K562 (cell line): ENCODE results near the gene SLIT2. TPM values are rescaled to one million over a fixed set of nuclear protein-coding genes. Genes with fewer than 3 reads are reported as not detected.

Experiments
- ATAC-seq: fragments of 200-7000 bp; cut with Tn5 transposase; 3 replicates; pipeline ENCODE4 v1.9.1; 2020; ENCODE audit warnings: moderate library complexity
- BruUV-seq: library from RNA; stranded (reverse); fragments of 400-500 nt; replicated peaks from 2 replicates; lab custom pipeline; 2021; lab: Mats Ljungman, UMichigan
- CTCF ChIA-PET: fragments of 300-600 bp; formaldehyde crosslinking; extraction: SDS; loops from one replicate; lab custom pipeline; 2021; ENCODE audit warnings: low intra/inter-chr PET ratio; lab: Yijun Ruan, JAX
- POLR2A ChIA-PET: fragments of 300-600, 350-650 bp; sonication (Branson Sonifier 250); formaldehyde crosslinking; extraction: SDS; loops from one replicate; lab custom pipeline; 2021; ENCODE audit warnings: antibody characterized with exemption, inconsistent platforms; lab: Yijun Ruan, JAX
- DNase-seq, 4 experiments: peaks; one replicate each; pipeline versions ENCODE4 v3.0.0 to v3.0.0-alpha.2; 2011 to 2018; ENCODE audit warnings: low spot score in 3 of 4, mixed read lengths in 3 of 4; ENCODE audit errors: extremely low read depth in 1 of 4
- FAIRE-seq: peaks from 2 replicates; lab custom pipeline; 2011; peaks lifted over from hg19 to GRCh38; lab: Jason Lieb, UNC
- H2AFZ ChIP-seq: 2 replicates; pipeline ENCODE4 v1.6.0; 2011; ENCODE audit warnings: low read depth, low read length, control low read depth, inconsistent platforms
- H3K27ac ChIP-seq: fragments of 200-600 bp; 3 replicates; pipeline ENCODE4 v1.8.0; 2011; ENCODE audit warnings: low read depth, mild to moderate bottlenecking, control low read depth, inconsistent platforms, low read length, moderate library complexity, mixed read lengths; ENCODE audit errors: extremely low read depth
- H3K27me3 ChIP-seq, 2 experiments: fragments of 300-600 bp in 1 of 2; 2 replicates in 1 of 2; 3 replicates in 1 of 2; pipeline versions ENCODE4 v1.6.0 to v1.8.0; 2011; ENCODE audit warnings: inconsistent platforms in 2 of 2, low read length in 2 of 2, mild to moderate bottlenecking in 1 of 2, mixed read lengths in 1 of 2, moderate library complexity in 1 of 2; ENCODE audit not compliant: control insufficient read depth in 2 of 2, insufficient read depth in 2 of 2
- H3K36me3 ChIP-seq: fragments of 300-600 bp; 3 replicates; pipeline ENCODE4 v1.8.0; 2011; ENCODE audit warnings: mild to moderate bottlenecking, low read length, inconsistent platforms; ENCODE audit not compliant: control insufficient read depth, insufficient read depth
- H3K4me1 ChIP-seq, 2 experiments: fragments of 200-600 bp in 1 of 2; replicated peaks in 1 of 2; 2 replicates in 1 of 2; 3 replicates in 1 of 2; pipeline versions ENCODE4 v1.5.1 to v1.8.0; 2011; ENCODE audit warnings: inconsistent platforms in 2 of 2, low read length in 2 of 2, mild to moderate bottlenecking in 1 of 2, mixed read lengths in 1 of 2, moderate library complexity in 1 of 2; ENCODE audit not compliant: control insufficient read depth in 2 of 2, insufficient read depth in 2 of 2
- H3K4me2 ChIP-seq: 2 replicates; pipeline ENCODE4 v1.6.1; 2011; ENCODE audit warnings: low read length, control low read depth, inconsistent platforms, mixed read lengths; ENCODE audit not compliant: insufficient read depth
- H3K4me3 ChIP-seq: fragments of 200-600 bp; sonication (generic), shearing (Covaris generic); 2 replicates; pipeline ENCODE4 v1.5.1; 2016; ENCODE audit warnings: control low read depth, inconsistent platforms
- H3K79me2 ChIP-seq: fragments of 200-600 bp; 3 replicates; pipeline ENCODE4 v1.8.0; 2011; ENCODE audit warnings: low read length, inconsistent platforms; ENCODE audit not compliant: control insufficient read depth, insufficient read depth
- H3K9ac ChIP-seq, 2 experiments: 2 replicates each; pipeline versions ENCODE4 v1.6.0 to v1.6.1; 2011; ENCODE audit warnings: low read depth in 2 of 2, low read length in 2 of 2, control low read depth in 1 of 2, inconsistent platforms in 1 of 2, mild to moderate bottlenecking in 1 of 2, mixed read lengths in 1 of 2; ENCODE audit not compliant: insufficient read depth in 1 of 2
- H3K9me1 ChIP-seq: one replicate; pipeline ENCODE4 v1.6.0; 2011; ENCODE audit warnings: inconsistent platforms, mild to moderate bottlenecking, low read length, moderate library complexity; ENCODE audit not compliant: control insufficient read depth, insufficient read depth
- H3K9me3 ChIP-seq: replicated peaks from 2 replicates; pipeline ENCODE4 v1.5.1; 2011; ENCODE audit warnings: low read depth, low read length, inconsistent platforms; ENCODE audit not compliant: control insufficient read depth, insufficient read depth
- H4K20me1 ChIP-seq: replicated peaks from 2 replicates; pipeline ENCODE4 v1.6.1; 2011; ENCODE audit warnings: low read length, inconsistent platforms, mixed read lengths; ENCODE audit not compliant: control insufficient read depth, insufficient read depth
- AFF1 ChIP-seq, 2 experiments: fragments of 450-650 bp; IDR thresholded peaks; 2 replicates each; pipeline ENCODE4 v1.6.1; 2018; ENCODE audit warnings: mild to moderate bottlenecking in 2 of 2, low read depth in 1 of 2; ENCODE audit not compliant: partially characterized antibody in 2 of 2
- CCAR2 ChIP-seq: fragments of 200-400 bp; formaldehyde crosslinking; IDR thresholded peaks from 2 replicates; pipeline ENCODE4 v1.6.1; 2017; ENCODE audit warnings: mild to moderate bottlenecking, low read depth, low read length
- CHD1 ChIP-seq: fragments of 200-600 bp; sonication (generic); IDR thresholded peaks from one replicate; pipeline ENCODE4 v1.6.1; 2012; ENCODE audit warnings: mild to moderate bottlenecking, moderate library complexity, low read length, inconsistent platforms
- CLOCK ChIP-seq: fragments of 250-450 bp; sonication (Bioruptor Pico); IDR thresholded peaks from 2 replicates; pipeline ENCODE4 v1.4.0; 2020; ENCODE audit warnings: mild to moderate bottlenecking, moderate library complexity, borderline replicate concordance
- EHMT2 ChIP-seq: fragments of 450-650 bp; IDR thresholded peaks from 2 replicates; pipeline ENCODE4 v1.6.1; 2018; ENCODE audit warnings: antibody characterized with exemption
- FOXJ3 ChIP-seq: sonication (generic); formaldehyde crosslinking; IDR thresholded peaks from 2 replicates; pipeline ENCODE4 v1.4.0; 2020; ENCODE audit warnings: mild to moderate bottlenecking, missing genetic modification reagents
- SMAD1 ChIP-seq: fragments of 150-350 bp; IDR thresholded peaks from 2 replicates; pipeline ENCODE4 v1.6.1; 2014; ENCODE audit warnings: low read length, low read depth; ENCODE audit not compliant: partially characterized antibody
- ZNF277 ChIP-seq: fragments of 250-450 bp; sonication (Bioruptor Pico); IDR thresholded peaks from 2 replicates; pipeline ENCODE4 v1.8.0; 2022; ENCODE audit warnings: inconsistent platforms, mild to moderate bottlenecking, moderate library complexity, borderline replicate concordance
- ZNF280A ChIP-seq: fragments of 450-650 bp; IDR thresholded peaks from 2 replicates; pipeline ENCODE4 v1.6.1; 2018; ENCODE audit warnings: mild to moderate bottlenecking, low read depth; ENCODE audit not compliant: partially characterized antibody
- WGBS: fragments of 100-300 bp; shearing (Covaris generic); methylation state at CpG from one replicate; pipeline ENCODE4 v1.1.6; 2016; ENCODE audit warnings: low coverage, mixed read lengths; ENCODE audit not compliant: insufficient coverage; ENCODE audit errors: missing lambda C conversion rate; 5-methylcytosine and 5-hydroxymethylcytosine counted together
- in situ Hi-C: fragments of 300-500 bp; cut with MboI; formaldehyde crosslinking; loops from 4 replicates; pipeline ENCODE4 v1.15.0; 2018; ENCODE audit warnings: inconsistent platforms, mixed read lengths
- intact Hi-C: fragments of 100-400 bp; cut with micrococcal nuclease; formaldehyde crosslinking; loops from 2 replicates; pipeline ENCODE4 v1.14.2; 2022
- polyA plus RNA-seq, 8 experiments: library from polyadenylated mRNA; depleted of rRNA in 4 of 8; stranded (reverse) in 5 of 8; unstranded in 3 of 8; fragments of >200 nt; fragmentation: Nextera tagmentation in 2 of 8; fragmentation: Illumina TruSeq in 1 of 8; extraction: Ambion mirVana in 2 of 8; extraction: Trizol in 1 of 8; gene quantifications; 2 replicates each; pipeline versions ENCODE4 v1.2.1 to v1.2.3, GENCODE V29; 2011 to 2014; ENCODE audit warnings: inconsistent platforms in 1 of 8, missing spikeins in 1 of 8
- total RNA-seq, 7 experiments: library from RNA; depleted of rRNA in 6 of 7; stranded (reverse); fragments of >200 nt in 6 of 7; fragmentation: Illumina TruSeq in 2 of 7; extraction: Trizol in 2 of 7; gene quantifications; 2 replicates each; pipeline versions ENCODE4 v1.2.1 to v1.2.3, GENCODE V29; 2011 to 2021; ENCODE audit warnings: low replicate concordance in 1 of 7

The SLIT2 gene
- total and polyA plus RNA-seq, 9 of the 15 experiments (the other 6 are each of a cell fraction or from before 2014, with no cell fraction given), result 1.8 to 8.1 (median 4.1) TPM

- no peak for TF ChIP-seq ZNF280A
- TF ChIP-seq EHMT2, result no peak
- TF ChIP-seq CHD1, result no peak
- no peak for TF ChIP-seq SMAD1
- TF ChIP-seq CCAR2, result no peak
Measured at GRCh38 chr4:20279381-20279780, 27.7 kb downstream of the SLIT2 start (continued).

- 0% methylated on average over 2 of the region's 2 CpGs for WGBS
- FAIRE-seq (no peak), DNase-seq (no peak), ATAC-seq (no peak)
- ChIA-PET POLR2A (no interaction called here), CTCF (no interaction called here)
- Histone ChIP-seq H3K79me2 (no peaks in the 10 kb centered on the region), H3K9me1 (no peaks in the 10 kb centered on the region), H3K4me3 (no peak overlapping the region), H4K20me1 (no peaks in the 10 kb centered on the region), H3K9ac (no peak overlapping the region), H2AFZ (no peak overlapping the region), H3K4me1 (no peaks in the 10 kb centered on the region), H3K27me3 (no peaks in the 10 kb centered on the region), H3K4me2 (no peak overlapping the region), H3K27ac (no peak overlapping the region), H3K36me3 (no peaks in the 10 kb centered on the region), H3K9me3 (no peaks in the 10 kb centered on the region)
- in situ Hi-C loops, result no loop called here
- intact Hi-C loops, result no loop called here
- BruUV-seq, result no TSS peak
- TF ChIP-seq ZNF277 (no peak), AFF1 (IDR thresholded peaks at IDR 0.05; ENCODE audit: low read depth in 1 of 2, partially characterized antibody in 2 of 2) (no peak), CLOCK (CRISPR knock-in tag) (no peak), FOXJ3 (CRISPR knock-in tag) (no peak)
Measured at GRCh38 chr4:20281453-20281852, 29.7 kb downstream of the SLIT2 start.
